HG02759 (cell line): ENCODE results near the gene TDRD7.

Source experiments
- ATAC-seq: cut with Tn5 transposase; IDR thresholded peaks from one replicate; pipeline ENCODE4 v1.9.1; 2021; ENCODE audit warnings: mild to moderate bottlenecking, moderate library complexity; ENCODE audit not compliant: unreplicated experiment

TDRD7 gene

DNA sequence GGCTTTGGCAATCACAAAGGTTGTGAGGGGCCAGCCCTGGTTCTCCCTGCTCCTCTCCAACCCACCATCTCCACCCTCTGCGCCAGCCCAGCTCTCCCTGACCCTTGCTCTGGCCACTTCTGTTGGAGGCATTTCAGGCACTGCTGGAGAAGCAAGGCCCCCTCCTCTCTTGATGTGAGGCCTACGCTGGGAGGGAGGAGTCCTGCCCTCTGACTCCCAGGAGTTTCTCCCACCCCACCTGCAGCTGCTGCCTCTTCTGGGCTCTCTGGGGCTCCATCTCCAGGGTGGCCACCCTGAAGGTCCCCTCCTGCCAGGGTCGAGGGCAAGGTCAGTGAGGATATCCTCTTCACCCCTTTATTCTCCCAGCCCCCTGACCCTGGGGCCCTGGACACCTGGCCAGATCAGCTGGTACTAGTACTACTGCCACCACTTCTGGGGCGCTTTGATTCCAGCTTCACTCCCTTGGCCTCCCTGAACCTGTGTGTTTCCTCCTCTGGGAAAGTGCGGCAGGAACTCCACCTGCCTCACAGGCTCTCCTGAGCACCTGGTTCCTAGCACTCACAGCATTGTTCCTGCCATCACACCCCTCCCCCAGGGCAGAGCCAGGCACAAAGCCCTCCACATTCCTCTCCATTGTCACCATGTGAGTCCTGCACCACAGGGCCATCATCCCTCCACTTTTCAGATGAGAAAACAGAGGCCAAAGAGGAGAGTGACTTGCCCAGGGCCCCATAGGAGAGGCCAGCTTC, 23.8 kb upstream of the TDRD7 start:
- ATAC-seq = no peak

DNA sequence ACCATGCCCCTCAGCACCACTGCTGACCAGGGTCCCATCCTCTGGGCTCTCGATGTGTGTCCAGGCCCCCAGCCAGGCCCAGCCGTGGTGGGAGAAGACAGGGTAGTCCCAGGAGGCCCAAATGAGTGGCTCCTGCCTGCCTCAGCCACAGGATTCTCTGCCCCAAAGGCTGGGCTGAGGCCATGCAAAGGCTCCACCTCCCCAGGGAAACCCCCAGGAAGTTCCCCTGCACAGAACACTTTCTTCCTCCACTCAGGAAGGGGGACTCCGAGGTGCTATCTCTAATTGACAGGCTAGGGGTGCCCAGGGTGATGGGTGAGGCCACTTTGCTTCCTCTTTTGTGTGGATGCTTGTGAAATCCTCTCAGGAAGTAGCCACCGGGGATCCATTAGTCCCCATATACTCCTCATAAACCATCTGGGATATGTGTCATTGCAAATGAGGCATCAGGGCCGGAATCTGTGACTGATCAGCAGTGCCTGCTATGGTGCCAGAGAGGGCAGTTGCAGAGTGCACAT, 23.1 kb upstream of the TDRD7 start:
- ATAC-seq = peak; percentile 80

DNA sequence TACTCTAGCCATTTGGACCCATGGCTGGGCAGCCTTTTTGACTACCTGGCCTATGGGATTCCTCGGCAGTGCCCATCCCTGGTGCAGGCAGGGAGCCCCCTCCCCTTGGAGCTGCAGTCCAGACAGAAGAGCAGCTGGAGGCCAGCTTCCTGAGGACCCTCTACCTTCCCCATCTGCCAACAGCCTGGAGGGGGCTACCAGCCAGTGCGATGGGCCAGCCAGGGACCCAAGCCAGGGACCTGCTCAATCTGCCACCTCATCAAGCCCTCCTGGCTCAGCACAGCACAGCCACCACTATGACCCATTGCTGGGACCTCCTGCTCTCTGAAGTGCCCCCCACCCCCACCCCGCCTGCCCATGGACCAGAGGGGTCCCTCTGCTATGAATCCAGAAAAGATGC, 22.6 kb upstream of the TDRD7 start:
- ATAC-seq = no peak

DNA sequence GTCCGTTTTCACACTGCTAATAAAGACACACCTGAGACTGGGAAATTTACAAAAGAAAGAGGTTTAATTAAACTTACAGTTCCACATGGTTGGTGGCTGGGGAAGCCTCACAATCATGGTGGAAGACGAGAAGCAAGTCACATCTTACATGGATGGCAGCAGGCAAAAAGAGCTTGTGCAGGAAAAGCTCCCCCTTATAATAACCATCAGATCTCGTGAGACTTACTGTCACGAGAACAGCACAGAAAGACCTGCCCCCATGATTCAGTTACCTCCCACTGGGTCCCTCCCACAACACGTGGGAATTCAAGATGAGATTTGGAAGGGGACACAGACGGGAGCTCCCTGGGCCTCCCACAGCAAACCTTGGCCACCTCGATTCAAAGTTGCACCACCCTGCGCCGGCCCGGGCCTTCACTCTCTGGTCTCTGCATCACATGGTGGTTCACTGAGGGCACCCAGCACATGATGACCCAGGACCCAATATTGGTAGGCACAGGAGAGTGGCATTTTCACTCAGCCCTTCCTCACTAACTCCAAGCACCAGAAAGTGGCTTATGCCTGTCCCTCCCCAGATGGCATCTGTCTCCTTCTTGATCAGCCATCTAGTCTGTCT, 21.0 kb upstream of the TDRD7 start:
- ATAC-seq = no peak

DNA sequence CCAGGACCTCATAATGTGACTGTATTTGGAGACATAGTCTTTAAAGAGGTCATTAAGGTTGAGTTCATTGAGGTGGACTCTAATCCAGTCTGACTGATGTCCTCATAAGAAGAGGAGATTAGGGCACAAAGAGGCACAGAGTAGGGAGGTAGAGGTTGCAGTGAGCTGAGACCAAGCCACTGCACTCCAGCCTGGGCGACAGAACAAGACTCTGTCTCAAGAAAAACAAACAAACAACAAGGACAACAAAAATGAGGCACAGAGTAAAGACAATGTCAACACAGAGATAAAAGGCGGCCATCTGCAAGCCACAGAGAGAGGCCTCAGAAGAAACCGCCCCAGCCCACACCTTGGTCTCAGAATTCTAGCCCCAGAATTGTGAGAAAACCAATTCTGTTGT, 17.0 kb upstream of the TDRD7 start:
- ATAC-seq = no peak

DNA sequence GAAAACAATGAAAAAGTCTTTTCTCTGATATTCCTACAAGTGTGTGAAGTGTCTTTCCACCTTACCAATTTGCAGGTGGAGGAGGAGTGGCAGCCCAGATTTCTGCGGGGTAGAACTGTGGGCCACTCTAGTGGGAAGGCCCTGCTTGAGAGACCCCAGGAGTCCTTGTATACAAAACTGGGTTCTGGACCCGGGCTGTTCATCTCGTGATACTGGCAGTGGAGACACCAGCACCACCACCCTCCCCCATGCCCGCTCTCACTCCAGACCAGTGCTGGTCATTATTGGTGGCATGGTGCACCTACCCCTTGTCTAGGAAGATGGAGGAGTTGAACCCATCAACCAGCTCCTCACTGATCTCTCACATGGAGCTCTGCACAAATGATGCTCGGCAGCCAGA, 16.2 kb upstream of the TDRD7 start:
- ATAC-seq = no peak

DNA sequence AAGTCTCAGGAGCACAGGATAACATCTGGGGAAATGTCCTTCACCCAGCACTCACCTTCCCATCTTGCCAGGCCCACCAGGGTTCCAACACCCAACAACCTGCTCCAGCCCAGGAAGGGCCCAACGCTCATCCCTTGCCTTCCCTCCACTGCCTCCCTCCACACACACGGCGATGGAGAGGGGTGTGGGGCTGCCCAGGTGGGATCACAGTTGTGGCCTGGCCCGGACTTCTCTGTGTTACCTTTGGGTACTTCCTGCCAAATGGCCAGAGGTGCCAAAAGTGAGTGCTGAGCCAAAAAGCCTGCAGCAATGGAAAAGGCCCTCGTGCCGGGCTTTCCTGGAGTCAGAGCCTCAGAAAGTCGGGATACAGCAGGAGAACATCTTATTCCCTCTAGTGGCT, 15.6 kb upstream of the TDRD7 start:
- no peak for ATAC-seq

DNA sequence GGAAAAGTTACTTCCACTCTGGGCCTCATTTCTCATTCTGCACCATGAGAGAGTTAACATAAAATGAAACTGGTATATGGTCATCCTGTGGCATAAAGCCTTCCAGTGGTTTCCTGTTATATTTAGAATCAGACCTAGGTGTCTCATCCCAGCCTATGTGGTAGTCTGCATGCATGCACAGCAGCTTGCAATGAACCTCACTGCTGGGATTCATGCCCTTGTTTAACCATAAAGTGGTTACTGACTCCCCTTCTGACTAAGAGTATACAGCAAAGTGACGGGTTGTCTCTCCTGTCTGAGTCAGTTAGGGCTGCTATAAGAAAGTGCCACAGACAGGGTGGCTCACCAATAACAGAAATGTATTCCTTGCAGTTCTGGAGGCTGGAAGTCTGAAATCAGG, 14.7 kb upstream of the TDRD7 start:
- ATAC-seq = peak; percentile 64

DNA sequence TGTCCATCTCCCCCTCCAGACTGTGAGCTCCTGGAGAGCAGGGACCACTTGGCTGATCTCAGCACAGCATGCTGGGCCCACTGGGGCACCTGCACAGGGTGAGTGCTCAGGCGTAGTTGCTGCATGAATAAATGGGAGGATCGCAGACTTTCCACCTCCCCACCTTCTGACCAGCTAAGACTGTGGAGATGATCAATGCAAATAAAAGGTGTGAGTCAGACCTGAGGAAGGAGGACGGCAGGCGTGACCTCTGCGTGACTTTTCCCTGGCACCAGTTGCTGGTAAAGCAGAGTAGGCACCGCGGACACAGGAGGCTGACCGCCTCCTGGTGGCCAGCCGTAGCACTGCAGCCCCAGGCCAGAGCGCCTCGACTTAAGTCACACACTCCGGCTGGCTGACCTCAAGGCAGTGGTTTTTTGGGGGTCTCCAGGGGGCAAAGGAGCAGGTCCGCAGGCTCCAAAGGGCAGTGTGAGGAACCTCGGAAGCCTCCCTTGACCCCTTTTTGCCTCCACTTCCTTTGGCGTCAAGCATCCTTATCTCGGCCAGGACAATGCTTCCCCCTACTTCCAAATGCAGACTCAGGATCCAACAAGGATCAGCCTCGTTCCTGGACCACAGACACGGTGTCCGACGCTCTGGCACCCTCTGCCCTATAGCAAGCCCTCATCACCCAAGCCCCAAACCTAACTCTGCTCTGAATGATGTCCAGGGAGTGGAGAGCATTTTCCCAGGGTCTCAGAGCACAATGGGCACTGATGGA, 12.7 kb upstream of the TDRD7 start:
- ATAC-seq = peak; percentile 65

DNA sequence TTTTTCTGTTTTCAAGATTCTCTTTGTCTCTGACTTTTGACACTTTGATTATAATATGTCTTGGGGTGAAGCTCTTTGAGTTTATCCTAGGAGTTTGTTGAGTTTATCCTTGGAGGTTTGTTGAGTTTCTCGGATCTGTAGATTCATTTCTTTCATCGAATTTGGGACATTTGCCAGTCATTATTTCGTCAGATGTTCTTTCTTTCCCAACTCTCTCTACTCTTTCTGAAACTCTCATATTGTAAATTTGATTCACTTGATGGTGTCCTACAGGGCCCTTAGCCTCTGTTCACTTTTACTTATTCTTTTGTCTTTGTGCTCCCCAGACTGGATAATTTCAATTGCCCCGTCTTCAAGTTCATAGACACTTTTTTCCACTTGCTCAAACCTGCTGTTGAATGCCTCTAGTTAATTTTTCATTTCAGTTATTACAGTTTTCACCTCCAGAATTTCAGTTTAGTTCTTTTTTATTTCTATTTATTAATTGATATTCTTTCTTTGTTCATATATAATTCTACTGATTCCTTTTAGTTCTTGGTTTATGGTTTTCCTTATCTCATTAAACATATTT, 8.1 kb upstream of the TDRD7 start:
- ATAC-seq = no peak

DNA sequence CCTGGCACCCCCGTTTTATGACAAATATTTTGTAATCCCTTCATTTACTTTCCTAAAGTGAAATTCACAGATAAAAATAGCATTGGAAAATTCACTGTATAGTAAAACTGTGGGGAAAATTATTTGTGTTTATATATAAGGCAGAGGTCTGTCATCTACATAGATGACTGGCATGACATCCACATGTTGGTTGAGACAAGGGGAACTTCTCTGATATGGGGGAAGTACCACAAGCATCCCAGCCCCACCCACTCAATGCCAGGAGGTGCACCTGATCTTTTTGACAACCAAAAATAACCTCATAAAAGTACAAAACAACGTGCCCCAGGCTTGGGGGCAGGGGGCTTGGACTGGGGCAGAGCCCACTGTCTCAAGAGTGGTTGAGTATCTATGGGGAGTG, 6.3 kb upstream of the TDRD7 start:
- ATAC-seq = peak; percentile 48

DNA sequence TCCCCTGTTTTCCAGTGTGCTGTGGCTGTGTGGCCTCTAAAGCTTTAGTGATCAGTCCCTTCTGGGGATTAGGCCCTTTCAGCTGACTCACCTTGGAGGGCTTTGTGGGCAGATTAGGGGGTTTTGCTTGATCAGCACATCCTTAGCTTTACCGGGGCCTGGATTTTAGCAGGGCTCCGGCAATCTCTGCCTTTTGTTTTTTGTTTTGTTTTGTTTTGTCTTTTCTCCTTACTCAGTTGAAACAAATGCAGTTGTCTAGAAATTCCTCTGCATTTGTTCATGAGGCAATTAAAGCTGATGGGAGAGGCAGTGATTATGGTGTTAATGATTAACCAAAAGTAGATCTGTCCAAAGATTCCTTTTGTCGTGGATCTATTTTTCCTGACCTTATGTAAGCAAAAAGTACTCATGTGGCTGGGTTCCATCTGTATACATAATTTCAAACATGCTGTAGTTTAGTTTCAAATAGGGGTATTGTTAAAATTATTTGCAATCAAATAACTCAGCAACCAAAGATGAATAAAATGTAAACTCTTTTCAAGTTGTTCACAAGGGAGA, 5.2 kb upstream of the TDRD7 start:
- ATAC-seq = no peak

DNA sequence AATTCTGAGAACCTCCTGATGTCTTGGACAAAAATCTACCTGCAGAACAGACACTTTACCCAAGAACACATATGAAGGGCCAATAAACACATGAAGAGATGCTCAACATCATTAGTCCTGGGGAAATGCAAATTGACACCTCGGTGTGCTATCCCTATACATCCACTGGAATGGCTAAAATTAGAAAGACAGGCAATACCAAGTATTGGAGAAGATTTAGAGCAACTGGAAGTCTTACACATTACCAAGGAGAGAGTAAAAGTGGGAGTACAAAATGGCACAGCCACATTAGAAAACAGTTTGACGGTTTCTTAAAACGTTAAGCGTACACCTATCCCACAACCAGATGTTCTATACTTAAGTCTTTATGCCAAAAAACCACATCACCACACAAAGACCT, 3.3 kb upstream of the TDRD7 start:
- ATAC-seq = no peak

DNA sequence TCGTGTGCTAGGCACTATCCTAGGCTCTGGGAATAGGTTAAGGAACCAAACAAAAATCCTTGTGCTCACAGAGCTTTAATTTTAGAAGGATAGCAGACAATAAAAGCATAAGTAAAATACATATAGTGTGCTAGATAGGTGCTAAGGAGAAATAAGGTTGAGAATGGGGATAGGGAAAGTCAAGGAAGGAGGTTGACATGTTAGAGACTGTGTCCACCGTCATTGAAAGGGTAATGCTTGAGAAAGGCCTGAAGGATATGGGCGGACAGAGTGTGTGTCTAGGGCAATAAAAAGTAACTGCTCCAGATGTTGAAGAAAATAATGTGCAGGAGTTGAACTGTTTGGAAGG, 482 bp upstream of the TDRD7 start:
- no peak for ATAC-seq

DNA sequence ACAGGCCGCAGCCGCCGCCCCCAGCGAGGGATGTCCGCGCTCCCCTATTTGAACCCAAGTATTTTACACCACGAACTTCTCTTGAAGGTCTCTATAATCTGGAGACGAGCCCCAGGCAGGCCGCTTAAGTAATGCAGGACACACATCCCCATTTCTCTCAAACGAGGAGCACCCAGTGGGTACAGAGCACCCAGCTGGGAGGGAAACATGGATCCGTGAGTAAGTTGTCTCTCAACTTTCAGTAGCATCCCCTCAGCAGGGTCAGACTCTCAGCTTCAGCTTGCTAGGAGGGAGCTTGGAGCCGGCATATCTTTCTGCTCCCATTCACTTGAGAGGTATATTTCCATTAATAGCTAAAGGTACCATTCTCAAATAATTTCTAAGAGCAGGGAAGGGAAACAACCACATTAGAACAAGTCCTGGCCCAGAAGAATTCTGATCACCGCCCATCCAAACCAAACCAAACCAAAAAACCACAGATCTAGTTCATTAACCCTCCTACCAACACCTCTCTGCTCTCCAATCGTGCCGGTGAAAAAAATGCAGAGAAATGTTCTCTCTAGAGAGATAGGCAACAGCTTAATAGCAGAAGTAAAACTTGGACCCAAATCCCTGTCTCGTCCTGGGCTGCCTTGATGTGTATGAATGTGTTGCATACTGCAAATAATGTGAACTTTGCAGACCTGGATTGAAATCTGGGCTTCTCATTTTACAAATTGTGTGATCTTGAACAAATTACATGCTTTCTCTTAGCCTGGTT, 910 bp downstream of the TDRD7 start:
- no peak for ATAC-seq

DNA sequence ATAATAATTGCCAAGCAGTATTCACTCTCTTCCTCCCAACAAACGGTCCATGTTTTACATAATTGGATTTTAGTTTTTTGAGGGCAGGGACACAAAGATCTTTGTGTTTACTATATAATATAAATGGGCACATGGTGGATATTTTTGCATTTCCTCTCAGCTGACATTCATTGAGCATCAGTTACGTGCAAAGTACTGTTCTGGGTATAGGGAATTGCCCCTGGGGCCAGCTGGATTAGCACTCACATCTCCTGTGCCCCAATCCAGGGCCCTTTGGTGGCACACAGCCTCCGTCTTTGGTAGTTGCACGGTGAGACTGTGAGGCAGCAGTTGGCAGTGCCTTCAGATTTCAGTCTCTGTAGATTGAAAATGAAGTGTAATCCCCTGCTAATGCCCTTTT, 1.6 kb downstream of the TDRD7 start:
- ATAC-seq = no peak

DNA sequence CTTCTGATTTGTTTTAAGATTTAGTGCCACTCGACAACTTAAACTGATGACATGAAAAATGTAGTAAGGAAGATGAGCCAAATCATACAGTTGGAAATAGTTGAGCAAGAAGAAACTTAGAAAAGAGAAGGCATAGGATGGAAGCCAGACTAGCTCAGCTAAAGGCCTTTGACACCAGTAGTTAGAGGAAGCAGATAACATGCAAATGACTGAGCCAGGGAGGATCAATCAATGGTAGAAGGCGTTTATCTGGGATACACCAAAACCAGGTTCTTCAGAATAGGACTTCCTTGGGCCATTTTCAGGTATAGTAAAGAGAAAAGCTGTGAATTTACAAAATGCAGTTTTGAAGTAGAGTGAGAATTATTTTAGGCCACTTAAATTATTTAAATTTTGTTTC, 3.2 kb downstream of the TDRD7 start:
- no peak for ATAC-seq

DNA sequence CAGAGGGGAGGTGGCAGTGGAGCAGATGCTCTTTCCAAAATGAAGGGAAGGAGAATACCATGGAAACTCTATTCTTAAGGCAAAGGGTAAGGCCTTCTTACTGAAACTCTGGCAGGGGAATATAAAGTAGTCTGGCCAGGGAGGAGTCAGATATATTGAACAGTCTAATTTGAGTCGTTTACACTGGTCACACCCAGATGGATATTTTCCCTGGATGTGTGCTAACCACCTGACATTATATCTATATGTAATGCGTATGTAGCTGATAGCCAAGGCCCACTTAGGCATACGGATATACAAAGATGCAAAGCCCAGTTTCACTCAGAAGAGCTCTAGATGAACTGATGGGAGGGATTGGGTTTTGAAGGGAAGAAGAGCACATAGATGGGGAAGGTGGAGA, 7.0 kb downstream of the TDRD7 start:
- ATAC-seq = no peak

DNA sequence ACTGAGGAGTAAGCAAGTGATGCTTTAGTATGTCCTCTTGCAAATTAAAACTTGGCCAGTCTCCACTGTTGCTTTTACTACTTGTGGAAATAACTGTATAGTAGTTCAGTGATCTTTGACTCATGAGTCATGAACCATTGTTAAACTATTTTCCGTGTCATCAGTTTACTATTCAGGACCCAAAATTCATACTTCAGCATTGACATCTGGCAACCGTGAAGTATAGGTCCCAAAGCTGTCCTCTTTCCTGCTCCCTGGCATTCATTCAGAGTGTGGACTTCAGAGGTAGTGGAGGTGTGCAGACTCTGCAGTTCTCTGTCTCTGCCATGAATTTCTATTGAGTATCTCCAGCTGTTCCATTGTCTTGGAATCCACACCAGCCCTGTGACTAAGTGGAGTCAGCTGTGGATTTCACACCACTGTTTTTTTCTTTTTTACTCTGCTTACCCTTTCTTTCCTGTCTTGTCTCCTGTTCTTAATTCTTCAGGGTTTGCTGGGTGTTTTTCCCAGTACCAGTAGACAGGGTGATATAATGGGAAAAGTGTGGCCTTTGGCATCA, 7.5 kb downstream of the TDRD7 start:
- no peak for ATAC-seq

DNA sequence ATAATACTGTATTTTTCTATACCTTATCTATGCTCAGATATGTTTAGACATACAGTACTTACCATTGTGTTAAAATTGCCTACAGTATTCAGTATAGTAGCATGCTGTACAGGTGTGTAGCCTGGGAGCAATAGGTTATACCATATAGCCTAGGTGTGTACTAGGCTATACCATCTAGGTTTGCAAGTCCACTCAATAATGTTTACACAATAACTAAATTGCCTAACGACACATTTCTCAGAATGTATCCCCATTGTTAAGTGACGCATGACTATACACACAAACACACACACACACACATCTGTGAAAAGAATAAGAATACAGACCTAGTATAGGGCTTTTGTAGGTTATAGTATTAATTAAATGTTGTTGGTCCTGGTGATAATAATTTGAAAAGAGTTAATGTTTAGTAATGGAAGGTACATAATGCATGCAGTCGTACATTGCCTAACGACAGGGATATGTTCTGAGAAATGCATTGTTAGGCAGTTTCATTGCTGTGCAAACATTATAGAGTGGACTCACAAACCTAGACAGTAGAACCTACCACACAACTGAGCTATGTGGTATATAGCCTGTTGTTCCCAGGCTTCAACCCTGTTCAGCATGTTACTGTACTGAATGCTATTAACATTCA, 13.6 kb downstream of the TDRD7 start:
- ATAC-seq = no peak
